HL-60/S4 treated with phorbol 12-myristate 13-acetate at 8.2 ng/mL for 4 days and 3 days (cell line): Measurements from ENCODE around the gene ELP5.

Experiments used
- in situ Hi-C: fragments of 300-500 bp; cut with MboI; formaldehyde crosslinking; loops from 2 replicates; pipeline ENCODE4 v1.15.0; 2022; ENCODE audit warnings: low sequenced_read_pairs

The ELP5 gene, protein sequence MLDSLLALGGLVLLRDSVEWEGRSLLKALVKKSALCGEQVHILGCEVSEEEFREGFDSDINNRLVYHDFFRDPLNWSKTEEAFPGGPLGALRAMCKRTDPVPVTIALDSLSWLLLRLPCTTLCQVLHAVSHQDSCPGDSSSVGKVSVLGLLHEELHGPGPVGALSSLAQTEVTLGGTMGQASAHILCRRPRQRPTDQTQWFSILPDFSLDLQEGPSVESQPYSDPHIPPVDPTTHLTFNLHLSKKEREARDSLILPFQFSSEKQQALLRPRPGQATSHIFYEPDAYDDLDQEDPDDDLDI

DNA sequence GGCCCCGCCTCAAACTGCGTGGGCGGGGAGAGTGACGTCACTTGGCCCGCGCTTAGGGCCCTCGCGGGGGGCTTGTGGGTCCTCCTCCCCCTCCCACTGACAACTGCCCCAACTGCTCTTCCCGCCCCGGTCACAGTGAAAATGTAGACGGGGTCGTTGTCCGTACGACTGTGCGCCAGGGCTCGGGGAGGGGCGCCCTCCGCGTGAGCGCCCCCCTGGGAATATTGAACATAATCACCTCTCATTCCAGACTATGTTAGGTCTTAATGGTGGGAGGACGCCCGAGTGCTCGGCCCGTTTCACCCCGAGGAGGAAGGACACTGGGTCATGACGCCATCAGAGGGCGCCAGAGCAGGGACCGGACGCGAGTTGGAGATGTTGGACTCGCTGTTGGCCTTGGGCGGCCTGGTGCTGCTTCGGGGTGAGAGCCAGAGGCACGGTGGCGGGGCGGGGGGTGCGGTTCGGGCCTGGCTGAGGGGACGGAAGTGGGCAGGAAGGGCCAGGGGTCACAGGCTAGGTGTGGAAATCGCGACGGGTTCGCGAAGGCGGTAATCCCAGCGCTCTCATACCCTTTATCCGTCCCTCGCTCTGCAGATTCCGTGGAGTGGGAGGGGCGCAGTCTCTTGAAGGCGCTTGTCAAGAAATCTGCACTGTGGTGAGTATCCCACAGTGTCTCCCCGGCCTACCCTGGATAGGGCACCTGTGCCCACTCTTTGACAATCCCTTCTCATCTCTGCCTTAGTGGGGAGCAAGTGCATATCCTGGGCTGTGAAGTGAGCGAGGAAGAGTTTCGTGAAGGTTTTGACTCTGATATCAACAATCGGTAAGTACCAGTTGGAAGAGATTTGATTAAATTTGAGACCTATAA lies at the start of gene ELP5:
Gene ELP5, plus strand, starts transcription at position 40 of the 868 bp plus-strand sequence. Its CDS starts 336 bp downstream, at position 376.
- in situ Hi-C loops = no loop called here

DNA sequence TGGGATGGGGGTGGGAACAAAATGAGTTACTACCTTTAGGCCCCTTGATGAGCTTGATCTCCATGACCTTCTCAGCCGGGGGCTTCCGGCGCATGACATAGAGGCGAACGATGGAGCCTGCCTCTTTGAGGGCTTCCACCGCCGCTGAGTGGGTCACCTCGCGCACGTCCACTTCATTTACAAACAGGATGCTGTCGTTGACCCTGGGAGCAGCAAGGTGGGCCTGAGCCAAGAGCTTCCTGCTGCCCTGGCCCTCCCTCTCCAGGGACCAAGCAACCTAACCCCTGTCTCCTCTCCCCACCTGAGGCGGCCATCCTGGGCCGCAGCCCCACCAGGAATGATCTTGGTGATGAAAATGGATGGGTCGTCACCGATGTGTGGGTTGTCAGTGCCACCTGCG lies 48.6 kb upstream of the ELP5 start:
- in situ Hi-C loops = no loop called here

DNA sequence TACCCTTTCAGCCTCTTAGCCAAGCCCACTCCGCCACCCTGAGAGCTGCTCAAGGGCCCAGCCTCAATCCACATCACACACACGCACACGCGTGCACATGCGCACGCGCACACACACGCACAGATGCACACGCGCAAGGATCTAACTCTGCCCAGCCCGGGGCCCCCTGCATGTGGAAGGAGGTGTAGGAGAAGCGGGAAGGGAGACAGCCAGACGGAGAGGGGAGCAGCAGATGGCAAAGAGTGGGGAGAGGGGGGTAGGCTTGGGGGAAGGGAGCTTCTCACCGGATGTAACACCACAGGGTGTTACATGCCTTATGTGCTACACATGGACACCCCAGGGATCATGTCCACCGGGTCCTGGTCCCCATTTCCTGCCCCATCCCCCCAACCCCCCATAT lies 47.7 kb upstream of the ELP5 start:
- in situ Hi-C loops = no loop called here

DNA sequence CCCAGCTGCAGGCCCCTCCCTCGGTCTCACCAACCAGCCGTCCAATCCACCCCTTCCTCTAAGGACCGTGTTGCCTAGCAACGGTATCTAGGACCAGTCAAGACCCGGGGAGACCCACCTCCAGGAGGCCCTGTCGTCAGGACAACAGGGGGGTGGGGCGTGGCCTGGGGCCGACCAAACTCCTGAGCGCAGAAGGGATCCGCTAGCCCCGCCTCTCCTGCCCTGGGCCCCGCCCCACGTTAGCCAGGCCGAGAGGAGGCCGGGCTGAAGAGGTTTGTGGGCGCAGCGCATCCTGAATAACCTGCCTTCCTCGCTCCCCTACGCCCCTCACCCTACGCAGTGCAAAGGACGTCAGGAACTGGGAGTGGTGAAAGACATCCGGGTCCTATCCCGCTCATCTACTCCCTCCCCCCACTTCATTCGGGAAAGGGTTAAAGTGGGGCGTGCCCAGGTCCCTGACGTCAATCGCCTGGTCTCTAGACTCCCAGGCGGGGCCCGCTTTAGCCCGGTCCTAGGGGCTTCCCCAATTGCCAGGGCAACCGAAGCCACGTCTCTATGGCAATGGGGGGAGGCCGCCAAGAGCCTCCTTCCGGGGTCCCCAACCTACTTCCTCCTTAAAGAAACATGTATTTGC lies 47.1 kb upstream of the ELP5 start:
- in situ Hi-C loops = no loop called here

DNA sequence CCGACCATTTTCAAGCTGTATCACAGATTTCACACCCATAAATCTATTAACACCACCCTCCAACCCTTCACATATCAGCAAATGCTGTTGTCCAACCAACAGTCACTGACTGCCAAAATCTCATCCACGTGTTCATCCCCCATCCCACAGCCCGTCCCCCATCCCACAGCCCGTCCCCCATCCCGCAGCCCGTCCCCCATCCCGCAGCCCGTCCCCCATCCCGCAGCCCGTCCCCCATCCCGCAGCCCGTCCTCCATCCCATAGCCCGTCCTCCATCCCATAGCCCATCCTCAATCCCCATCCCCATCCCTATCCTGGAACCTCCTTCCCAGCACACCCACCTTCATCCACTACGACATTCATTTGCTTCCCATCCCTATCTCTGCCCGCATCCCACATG lies 46.5 kb upstream of the ELP5 start:
- in situ Hi-C loops = no loop called here

DNA sequence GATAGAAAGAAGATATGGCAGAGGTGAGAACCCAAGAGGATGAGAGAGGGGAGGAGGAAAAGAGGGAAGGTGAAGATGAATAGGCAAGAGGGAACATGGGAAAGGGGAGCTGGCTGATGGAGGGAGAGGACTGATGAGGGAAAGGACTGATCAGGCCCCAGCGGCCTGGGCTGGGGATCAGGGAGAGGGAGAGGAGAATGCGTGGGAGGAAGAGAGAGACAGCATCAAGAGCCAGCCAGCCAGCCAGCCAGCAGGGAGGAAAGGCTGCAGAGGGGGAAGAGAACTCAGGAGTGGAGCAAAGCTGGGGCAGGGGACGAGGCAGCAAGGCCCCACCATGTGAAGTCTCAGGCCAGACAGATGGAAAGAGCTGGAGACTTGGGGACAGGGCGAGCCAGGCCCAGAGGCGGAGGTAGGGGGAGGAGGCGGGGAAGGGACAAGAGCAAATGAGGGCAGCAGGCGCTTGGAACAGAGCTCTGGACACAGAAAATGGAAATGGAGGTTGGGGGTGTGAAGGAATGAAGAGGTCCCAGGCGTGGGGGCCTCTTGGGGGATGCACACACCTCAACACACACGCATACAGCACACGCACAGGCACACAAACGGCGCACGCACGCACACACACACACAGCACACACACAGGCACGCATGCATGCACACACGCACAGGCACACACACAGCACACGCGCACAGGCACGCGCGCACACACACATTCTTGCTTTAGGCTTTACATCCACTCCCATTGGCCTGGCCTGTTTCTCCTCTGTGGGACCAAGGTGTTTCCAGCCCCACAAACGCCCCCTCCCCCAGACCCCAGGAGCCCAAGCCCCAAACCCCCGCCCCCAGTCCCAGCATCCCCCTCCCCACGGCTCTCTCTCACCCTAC lies 44.7 kb upstream of the ELP5 start:
- in situ Hi-C loops = no loop called here

DNA sequence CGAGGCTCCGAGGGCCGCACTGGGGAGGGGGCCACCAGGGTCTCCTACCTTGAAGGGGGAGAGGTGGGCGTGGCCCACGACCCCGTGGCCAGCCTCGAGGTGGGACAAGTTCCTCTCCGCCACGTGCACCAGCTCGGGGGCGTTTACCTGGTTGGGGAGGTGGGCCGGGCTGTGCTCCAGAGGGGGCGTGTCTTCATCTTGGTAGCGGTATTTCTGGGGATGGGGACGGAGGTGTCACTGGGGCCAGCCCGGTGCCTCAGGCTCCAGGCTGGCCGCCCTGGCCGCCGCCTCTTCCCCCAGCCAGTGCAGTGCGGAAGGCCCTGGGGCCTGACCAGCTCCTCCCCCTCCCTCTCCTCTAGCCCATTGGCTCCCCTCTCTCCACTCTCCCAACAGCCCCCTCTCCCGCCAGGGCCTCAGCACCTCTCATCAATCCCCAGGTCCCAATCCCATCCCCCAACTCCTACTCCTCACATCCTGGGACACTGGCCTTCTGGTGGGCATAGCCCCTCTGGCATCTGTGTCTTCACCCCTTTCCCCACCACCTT lies 43.9 kb upstream of the ELP5 start:
- in situ Hi-C loops = no loop called here

DNA sequence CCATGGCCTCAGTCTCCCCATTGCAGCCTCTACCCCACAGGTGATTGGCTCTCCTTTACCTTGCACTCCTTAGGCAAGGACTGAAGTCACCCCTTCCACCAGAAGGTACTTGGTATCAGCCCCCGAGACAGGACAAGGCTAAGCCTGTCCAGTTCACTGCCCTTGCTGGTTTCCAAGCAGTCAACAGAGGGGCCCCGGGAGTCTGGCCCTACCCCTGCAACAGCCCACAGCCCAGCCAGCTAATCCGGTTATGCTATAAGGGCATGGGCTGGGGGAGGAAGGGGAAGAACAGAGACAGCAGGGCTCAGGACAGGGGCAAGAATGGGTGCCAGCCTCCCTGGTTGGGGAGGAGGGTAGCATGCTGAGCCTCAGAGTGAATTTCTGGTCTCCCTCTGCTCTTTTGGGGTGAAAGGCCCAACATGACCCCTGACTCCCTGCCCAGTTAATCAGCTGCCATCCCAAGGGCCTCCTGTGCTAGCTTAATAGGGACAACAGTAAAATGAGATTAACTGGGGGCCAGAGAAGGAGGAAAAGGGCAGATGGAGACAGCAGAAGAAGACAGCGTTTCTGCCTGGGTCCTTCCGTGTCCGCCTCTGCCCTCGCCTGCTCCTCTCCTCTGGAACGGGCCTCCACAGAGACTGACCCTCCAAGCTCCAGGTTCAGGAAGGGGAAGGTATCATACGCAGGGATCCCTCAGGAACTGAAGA lies 43.1 kb upstream of the ELP5 start:
- in situ Hi-C loops = no loop called here

DNA sequence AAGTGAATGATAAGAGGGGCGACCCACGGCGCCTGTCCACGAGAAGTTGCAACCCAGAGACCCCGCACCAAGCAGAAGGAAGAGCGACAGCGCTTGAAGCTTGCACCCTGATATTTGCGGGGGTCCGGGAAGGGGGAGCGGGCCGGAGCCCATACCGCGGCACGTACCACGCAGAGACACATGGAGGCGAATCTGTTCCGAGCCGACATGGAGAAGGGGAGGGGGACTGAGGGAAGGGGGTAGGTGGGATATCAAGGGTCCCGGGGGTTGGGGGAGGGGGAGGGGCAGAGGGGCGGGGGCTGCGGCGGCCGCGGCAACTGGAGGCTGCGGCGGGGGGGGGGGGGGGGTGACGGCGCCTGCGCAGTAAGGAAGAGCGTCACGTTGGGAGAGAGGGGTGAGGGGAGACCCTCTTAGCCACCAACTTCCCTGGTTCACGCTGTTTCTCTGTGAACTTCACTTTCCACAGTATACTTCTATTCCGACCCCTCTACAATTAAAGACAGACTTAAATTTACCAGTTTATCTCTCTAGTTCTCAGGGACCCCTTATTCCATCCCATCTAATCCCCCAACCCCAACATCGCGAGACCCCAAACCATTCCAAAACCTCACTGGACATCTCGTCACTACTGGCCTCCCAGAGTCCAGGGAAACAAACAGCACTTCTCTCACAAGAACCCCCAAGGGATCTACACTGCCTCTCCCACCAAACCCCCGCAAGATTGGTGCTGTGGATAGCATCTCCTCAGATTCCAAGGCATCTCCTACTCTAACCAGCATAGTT lies 40.3 kb upstream of the ELP5 start:
- in situ Hi-C loops = no loop called here

DNA sequence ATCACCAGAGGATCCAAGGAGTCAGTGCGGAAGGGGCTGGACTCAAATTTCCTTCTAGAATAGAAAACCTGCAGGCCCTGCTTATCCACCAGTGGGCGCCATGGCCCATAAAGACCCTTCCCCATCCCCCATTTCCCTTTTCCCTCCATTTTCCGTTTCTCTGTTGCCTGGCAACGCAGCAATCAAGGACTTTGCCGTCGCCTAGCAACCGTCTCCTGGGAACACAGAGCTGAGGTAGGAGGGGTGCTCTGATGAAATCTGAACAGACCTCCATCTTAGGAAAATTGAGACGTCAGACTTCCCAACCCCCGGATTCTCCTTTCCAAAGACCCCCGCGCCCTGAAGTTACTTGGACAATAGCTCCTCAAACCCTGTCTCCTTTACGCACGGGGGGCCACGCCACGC lies 38.1 kb upstream of the ELP5 start:
- in situ Hi-C loops = no loop called here

DNA sequence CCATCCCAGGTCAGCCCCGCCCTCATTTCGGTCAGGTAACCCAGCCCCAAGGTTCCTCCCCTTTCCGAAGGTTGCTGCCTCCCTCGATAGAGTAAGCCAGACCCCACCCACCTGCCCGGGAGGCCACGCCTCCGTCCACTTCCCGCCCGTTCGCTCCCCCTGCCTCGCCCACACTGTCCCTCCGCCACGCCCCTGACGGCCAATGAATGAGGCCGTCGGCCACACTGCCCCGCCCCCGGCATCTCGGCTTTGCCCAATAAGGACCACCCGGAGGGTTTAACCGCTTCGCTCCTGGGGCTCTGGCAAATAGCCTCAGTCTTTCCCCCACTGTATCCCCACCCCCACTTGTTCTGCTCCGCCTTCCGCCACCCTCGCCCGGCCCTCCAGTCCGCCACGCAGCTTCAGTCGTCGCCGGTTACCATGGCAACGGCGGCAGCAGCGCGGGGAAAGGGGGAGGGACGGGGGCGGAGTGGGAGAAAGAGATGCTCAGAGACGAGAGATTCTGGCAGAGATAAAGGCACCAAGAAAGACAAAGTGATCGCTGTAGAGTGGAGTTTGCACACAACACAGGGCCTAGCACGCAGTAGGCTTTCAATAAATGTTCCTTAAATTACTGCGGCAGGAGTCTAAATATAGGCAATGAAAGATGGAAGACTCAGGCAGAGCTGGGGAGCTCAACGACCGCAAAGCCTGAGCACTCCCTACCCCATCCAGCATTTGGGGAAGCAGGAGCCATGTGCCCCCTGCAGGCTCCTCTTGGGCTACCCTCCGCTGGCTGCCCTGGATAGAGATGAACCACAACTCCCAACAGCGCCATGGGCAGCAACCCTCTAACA lies 37.5 kb upstream of the ELP5 start:
- in situ Hi-C loops = no loop called here

DNA sequence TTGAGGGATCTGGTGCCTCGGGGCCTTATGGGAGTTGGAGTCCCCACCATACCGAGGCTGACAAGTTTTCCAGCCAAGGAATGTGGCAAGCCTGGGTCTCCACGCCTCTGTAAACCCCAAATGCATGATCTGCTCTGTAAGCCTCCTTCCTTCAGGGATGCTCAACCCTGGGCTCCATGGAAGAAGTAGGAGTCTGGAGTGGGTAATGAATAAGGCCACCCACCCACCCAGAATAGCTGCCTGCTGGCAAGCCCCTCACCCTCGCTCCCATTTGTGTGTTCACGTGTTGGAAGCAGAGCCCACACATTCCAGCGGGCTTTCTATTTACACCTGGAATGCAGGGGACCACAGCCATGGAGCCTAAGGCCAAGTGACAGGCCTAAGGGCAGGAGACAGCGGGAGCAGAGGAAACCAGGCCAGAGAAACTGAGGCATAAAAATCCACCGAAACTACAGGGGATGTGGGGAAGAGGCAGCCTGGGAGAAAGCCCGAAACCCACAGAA lies 36.8 kb upstream of the ELP5 start:
- in situ Hi-C loops = no loop called here

DNA sequence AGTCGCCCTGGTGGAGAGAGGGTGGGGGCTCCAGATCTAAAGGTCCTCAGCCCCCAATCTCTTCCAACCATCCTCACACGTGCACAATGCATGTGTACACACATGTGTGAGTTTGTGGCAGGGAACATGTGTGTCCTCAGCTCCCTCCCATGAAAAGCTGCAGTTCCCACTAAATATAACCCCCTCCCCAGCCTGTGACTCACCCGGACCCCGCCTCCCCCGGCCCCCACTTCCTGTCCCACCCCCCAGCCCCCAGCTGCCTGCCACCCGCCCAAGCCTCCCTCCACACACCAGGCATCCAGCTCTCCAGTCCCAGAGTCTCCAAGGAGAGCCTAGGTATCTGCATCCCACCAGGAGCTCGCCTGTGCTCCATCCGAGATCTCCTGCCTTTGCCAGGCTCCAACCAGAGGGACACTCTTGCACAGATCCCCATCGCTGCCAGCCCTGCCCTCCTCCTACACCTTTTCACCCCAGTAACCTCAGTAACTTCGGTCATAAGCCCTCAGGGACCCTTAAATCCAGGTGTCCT lies 36.3 kb upstream of the ELP5 start:
- in situ Hi-C loops = no loop called here

DNA sequence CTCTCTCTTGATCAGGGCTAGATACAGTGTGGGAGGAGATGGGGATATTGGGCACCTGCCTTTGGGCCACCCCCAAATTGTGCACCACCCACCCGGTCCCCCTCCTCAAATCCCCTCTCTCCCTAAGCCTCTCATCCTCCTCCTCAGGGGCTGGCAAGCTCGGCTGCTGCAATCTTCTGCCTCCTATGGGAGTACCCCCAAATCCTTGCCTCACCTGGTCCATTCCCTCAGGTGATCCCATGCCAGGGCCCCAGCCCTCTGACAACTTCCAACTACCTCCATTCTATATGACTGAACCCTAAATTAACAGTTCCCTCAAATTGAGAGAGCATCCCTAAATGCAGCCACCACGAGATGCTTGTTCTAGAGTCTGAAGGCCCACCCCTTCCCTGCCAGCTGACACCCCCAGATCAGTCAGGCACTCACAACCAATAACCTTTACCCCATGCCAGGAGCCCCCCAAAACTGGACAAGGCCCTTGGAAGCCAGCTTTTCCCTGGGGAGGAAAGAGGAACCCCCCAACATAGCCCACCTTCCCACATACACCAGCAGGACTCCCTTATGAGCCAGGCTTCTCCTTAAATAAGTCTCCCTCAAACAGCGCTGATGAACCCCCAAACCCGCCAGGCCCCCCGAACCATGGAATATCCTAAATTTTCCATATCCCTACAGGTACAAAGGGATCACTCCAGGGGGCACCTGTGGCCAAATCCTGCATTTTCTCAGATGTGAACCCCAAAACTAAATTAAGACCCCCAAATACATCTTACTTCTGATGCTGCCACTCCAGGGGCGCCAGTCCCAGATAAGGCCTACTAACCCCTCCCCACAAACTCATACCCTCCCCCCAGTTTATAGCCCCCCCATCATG lies 35.5 kb upstream of the ELP5 start:
- in situ Hi-C loops = no loop called here

DNA sequence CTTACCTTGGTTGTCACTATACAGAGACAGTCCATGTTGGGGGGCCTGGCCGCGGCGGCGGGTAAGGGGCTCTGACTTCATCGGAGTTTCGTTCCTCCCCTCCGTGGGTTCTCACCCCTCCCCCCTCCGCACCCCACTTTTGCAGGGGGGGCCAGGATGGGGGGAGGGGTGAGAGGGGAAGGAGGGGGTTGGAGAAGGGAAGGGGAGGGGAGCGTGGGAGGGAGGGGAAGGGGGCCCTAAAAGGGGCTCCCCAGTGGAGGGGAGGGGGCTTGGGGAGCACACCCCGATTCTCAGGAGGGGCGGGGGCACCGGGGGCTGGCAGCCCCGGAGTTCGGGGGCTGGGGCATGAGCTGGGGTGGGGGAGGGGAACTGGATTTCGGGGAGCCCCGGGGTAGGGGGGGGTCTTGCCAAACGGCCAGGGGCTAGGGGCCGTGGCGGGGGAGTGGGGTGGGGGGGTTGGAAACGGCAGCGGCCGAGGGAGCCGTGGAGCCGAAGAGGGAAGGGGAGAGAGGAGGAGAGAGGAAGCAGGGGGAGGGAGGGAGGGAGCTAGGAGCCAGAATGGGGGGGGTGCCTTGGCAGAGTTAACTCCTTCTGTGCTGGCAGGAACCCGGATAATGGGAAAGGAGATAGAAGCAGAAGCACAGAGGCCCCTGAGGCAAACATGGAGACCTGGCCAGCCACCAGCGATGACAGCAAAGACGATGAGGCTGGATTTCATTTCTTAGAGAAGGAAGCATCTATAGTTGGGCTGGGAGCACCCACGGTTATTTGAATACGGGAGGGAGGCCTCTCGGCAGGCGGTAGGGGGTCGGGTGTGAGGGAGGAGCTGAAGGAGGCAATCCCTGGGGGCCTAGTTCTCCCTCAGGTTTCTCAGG lies 34.7 kb upstream of the ELP5 start:
- in situ Hi-C loops = no loop called here

DNA sequence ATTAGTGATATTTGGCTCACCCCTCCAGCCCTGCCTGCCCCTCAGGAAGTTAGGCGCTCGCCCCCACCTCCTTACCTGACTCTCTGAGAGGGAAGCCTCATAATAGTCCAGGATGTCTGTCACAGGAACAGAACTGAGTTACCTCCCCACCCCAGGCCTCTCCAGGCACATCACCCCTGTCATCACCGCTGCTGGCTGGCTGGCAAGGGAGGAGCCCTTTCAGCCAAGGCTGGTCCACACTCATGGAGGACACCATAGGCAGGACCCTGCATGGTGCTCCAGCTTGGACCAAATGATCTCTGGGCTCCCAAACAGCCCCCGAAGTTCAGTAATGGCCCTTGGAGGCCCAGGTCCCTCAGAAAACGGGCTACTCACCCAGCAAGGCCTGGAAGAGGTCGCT lies 33.8 kb upstream of the ELP5 start:
- in situ Hi-C loops = no loop called here
